Spleen (tissue), 7 donors: ENCODE measurements around the gene FBXL4.

Experiments used
- POLR2AphosphoS5 ChIP-seq, 3 donors: sonication (generic); formaldehyde crosslinking; IDR thresholded peaks; one replicate each; pipeline ENCODE4 v1.5.1; 2017; ENCODE audit warnings: antibody characterized with exemption in 3 of 3
- TF ChIP-seq, protein P1 (sequence below), 11 experiments: fragments of 200-600 bp in 7 of 11; fragments of 450-650 bp in 4 of 11; sonication (generic) in 4 of 11; IDR thresholded peaks in 8 of 11; conservative IDR thresholded peaks in 3 of 11; 1 replicate in 7 of 11; 2 replicates in 4 of 11; pipeline versions ENCODE4 v1.4.0 to v1.8.0; 2016 to 2021; ENCODE audit warnings: antibody characterized with exemption in 11 of 11, inconsistent platforms in 4 of 11, mild to moderate bottlenecking in 1 of 11
- donor health status: DM: no; HTN: no; CAD: no; lungs with moderate emphysema.
- donor health status: DM: no; HTN: no; CAD: no.
- donor health status: DM: no; HTN: no; CAD: no.

DNA sequence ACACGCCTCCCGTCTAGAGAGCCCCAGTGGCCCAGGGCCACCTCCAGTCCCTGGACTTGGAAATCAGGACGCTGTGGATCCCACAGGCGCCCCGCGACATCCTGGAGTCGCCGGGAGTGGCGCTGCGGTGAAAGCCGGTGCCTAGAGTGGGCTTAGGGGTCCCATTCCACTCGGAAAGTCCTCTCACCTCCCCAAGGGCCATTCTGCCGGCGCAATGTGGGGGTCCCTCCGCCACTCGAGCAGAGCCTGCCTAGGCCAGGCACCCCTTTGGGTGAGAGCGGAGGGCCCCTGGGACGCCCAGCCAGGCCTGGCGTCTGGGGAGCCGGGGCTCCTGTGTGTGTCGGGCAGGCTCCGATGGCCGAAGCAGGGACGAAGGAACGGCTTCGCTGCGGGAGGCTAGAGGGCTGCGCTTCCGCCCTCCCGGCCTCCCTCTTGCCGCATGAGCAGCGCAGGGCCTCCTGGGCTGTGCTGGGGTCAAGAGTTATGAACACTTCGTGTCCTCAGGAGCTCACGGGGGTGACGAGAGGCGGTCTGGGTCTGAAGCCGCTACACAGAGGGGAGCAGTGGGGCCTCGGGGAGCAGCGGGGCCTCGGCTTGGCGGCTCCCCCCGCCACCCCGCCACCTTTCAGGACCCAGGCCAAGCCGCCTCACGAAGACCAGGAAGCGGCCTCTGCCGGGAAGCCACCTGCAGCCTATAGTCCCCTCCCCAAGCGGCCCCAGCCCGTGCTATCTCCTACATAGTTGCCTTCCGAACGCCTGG lies 99.8 kb downstream of the FBXL4 start:
- TF ChIP-seq, protein P1, sequence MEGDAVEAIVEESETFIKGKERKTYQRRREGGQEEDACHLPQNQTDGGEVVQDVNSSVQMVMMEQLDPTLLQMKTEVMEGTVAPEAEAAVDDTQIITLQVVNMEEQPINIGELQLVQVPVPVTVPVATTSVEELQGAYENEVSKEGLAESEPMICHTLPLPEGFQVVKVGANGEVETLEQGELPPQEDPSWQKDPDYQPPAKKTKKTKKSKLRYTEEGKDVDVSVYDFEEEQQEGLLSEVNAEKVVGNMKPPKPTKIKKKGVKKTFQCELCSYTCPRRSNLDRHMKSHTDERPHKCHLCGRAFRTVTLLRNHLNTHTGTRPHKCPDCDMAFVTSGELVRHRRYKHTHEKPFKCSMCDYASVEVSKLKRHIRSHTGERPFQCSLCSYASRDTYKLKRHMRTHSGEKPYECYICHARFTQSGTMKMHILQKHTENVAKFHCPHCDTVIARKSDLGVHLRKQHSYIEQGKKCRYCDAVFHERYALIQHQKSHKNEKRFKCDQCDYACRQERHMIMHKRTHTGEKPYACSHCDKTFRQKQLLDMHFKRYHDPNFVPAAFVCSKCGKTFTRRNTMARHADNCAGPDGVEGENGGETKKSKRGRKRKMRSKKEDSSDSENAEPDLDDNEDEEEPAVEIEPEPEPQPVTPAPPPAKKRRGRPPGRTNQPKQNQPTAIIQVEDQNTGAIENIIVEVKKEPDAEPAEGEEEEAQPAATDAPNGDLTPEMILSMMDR (IDR thresholded peaks at IDR 0.05 in 8 of 11, conservative IDR thresholded peaks at IDR 0.05 in 3 of 11): peak in 1 of 11 experiments; percentile 11
- peak in 1 of 3 donors; percentile 56 for TF ChIP-seq POLR2AphosphoS5 (IDR thresholded peaks at IDR 0.05)
